CD4-positive, alpha-beta T cell treated with Interleukin-15 for 1 hour (primary cell): ENCODE data around the gene MIGA1.
"Not testable (repeated sequence)": the region's sequence is repeated elsewhere in the genome, so short reads cannot be mapped to it uniquely, and the experiment has no call there.

Experiments
- DNase-seq: peaks from one replicate; pipeline ENCODE4 v3.0.0-alpha.2; 2020

The MIGA1 gene

GRCh38 chr1:77779529-77780281 is at the start of gene MIGA1:
Gene MIGA1, plus strand, starts transcription at chr1:77779649. Its CDS starts 3,604 bp downstream, at chr1:77783253.
- peak; percentile 90 for DNase-seq

DNA sequence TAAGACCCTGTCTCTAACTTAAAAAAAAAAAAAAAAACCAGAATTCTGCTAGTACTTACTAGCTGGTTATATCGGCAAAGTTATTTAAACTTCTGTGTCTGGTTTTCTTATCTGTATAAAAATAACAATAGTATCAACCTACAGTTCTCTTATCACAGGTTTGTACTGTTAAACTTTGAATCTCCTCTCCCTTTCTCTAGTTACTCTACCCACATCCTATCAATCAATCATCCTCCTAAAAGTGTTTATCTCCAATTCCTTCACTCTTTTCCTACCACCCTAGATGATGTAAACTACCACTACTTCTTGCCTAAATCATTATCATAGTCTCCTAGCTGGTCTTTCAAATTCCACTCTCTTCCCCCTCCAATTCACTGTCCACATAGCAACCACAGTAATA is 47.4 kb upstream of the MIGA1 start:
- DNase-seq, result no peak

DNA sequence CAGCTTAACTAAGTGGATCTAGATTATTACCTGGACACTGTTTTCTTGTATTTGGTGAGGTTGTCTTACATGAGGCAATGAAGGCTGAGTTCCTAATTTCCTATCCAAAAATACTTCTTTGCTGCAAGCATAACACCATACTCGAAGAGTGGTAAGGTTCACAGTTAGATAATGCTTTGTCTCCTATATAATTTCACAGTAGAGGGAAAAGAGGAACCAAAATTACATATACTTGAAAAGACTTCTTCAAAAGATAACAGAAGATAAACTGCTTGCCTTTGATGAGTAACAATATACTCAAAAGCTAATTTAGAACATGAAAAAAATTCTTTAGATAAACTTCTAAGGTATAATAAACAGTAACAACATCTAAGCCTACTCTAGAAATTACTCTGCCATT is 40.2 kb upstream of the MIGA1 start:
- DNase-seq, result no peak

DNA sequence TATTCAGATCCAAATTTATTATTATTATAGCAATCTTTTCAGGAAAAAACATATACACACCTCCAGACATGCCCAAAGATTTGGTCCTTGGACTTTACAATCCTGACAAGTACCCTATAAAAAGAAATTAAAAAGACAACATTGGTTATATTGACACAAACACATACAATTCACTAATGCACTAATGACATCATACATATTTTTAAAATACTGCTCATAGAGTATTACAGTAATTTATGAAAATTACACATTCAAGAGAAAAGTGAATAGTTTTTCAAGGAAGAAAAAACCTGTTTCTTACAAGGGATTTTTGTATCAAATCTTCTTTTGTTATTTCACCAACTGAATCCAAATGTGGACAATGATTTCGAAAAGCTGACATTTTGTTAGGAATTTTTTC is 38.1 kb upstream of the MIGA1 start:
- DNase-seq, result no peak

- DNase-seq, result no peak
Measured at GRCh38 chr1:77742011-77742555, 37.4 kb upstream of the MIGA1 start.

DNA sequence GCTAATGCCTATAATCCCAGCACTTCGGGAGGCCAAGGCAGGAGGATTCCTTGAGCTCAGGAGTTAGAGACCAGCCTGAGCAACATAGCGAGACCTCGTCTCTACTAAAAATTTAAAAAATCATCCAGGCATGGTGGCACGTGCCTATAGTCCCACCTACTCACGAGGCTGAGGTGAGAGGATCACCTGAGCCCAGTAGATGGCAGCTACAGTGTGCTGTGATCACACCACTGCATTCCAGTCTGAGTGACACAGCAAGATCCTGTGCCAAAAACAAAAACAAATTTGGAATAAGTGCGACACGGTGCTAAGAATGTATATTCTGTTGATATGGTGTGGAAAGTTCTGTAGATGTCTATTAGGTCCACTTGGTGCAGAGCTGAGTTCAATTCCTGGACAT is 34.9 kb upstream of the MIGA1 start:
- DNase-seq, result no peak

DNA sequence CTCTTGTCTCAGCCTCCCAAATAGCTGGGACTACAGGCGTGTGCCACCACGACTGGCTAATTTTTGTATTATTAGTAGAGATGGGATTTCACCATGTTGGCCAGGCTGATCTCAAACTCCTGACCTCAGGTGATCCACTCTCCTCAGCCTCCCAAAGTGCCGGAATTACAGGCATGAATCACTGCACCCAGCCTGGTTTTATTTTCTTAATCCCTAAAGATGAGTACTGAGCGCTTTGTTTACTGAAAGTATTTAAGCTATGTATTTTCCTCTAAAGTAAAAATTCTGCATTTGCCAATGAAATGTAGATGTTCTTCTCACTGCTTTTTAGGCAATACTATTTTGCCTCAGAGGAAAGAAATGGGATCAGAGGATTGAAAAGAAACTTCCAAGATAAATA is 30.0 kb upstream of the MIGA1 start:
- not testable (repeated sequence) for DNase-seq

- no peak for DNase-seq
Measured at GRCh38 chr1:77756052-77756754, 23.2 kb upstream of the MIGA1 start.

DNA sequence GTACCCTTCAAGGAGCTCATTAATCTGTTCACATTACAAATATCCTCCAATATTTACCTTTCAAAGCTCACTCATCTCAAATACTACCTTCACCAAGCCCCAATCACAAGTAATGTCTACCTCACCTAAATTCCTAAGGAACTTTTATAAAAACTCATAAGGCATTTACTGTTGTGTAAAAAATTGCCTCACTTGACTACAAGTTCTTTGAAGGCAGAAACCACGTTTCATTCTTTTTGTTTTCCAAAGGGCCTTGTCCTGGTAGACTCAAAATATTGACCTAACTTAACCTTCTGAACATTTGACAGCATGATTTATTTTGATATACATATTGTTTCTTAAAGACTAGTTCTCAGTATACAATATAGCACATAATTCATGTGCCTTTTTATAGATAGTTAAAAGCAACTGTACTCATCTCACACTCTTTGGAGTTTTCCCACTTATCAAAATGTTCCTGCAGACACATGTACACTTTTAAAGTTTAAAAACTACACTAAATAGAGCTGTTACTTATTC is 22.3 kb upstream of the MIGA1 start:
- DNase-seq, result no peak

DNA sequence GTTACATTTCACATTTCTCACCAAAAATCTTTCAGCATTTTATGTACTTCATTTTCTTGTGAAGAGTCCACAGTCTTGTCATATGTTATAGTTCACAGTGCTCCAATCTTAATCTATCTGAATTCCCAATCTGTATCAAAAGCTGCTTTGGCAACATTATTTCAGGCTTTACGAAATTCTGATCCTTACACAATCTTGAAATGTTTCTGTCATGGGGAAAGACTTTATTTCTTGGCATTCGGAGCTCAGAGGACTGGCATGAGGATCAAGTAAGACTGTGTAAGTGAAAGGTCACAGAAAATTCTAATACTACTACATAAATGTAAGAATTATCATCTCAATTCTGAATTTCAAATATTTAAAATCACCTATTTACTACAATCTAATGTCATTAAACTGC is 21.8 kb upstream of the MIGA1 start:
- no peak for DNase-seq

- peak; percentile 89 for DNase-seq
Measured at GRCh38 chr1:77759071-77760028, 20.1 kb upstream of the MIGA1 start, which contains the start of gene USP33. Gene USP33, minus strand, starts transcription at chr1:77759852. Its CDS starts 18,155 bp downstream, at chr1:77741697.

GRCh38 chr1:77762072-77762476 is 17.4 kb upstream of the MIGA1 start:
- DNase-seq, result no peak

GRCh38 chr1:77768006-77768405 is 11.4 kb upstream of the MIGA1 start:
- DNase-seq, result no peak

- DNase-seq, result no peak
Measured at GRCh38 chr1:77776007-77776700, 3.3 kb upstream of the MIGA1 start.

GRCh38 chr1:77781683-77782082 is 2.2 kb downstream of the MIGA1 start:
- DNase-seq, result no peak

- DNase-seq, result no peak
Measured at GRCh38 chr1:77783141-77783540, 3.7 kb downstream of the MIGA1 start.

- not testable (repeated sequence) for DNase-seq
Measured at GRCh38 chr1:77786093-77786741, 6.8 kb downstream of the MIGA1 start.

GRCh38 chr1:77794550-77794949 is 15.1 kb downstream of the MIGA1 start:
- no peak for DNase-seq

DNA sequence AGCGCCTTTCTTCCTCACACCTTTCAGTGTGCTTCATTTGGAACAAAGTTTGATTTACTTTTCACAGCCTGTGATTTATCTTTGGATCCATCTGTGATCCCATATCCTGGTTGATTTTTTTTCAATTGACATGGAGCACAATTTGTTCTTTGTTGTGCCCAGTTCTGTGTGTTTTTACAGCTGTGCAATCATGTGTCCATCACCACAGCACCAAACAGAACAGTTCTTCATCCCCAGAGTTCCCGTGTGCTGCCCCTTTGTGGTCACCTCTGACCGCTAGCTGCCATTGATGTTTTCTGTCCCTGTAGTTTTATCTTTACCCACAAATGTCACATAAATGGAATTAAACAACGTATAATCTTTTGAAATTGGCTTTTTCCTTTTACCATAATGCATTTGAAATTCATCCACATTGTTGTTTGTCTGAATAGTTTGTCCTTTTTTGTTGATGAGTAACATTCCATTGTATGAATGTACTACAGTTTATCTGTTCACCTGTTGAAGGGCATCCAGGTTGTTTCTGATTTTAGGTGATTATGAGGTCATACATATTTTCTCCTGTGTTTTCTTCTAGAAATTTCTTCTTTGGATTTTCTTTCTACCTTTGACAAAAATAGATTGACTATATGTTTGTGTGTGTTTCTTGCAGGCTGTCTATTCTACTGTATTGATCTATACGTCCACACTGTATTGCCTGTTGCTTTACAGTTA is 17.4 kb downstream of the MIGA1 start:
- DNase-seq, result no peak

GRCh38 chr1:77797991-77798390 is 18.5 kb downstream of the MIGA1 start:
- no peak for DNase-seq

DNA sequence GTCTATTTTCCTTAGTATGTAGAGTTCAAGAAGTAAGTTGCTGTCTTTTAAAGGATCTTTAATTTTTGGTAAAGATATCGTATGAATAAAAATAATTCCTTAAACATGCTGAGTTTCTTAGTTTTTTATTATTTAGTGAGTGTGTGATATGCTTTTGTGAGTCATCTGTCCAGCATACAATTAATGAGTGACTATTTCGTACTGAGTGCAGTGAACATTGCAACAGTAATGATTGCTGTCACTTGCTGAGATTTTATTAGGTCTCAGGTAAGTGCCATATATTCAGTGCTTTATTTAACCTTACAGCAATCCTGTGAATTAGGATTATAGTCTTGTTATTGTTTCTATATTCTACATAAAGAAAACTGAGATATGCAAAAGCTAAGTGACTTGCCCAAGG is 22.6 kb downstream of the MIGA1 start:
- no peak for DNase-seq
